Measurements from ENCODE around the gene PPIH. TPM values are rescaled to one million over a fixed set of nuclear protein-coding genes. Genes with fewer than 3 reads are reported as not detected.
A peak's percentile ranks its signal among the peaks of the same experiment; 100 is the strongest.

Gene PPIH
- total and polyA plus RNA-seq, 2 of the 13 experiments (the other 11 are each of a cell fraction or from before 2014, with no cell fraction given), result 29.9 to 72.6 TPM

DNA sequence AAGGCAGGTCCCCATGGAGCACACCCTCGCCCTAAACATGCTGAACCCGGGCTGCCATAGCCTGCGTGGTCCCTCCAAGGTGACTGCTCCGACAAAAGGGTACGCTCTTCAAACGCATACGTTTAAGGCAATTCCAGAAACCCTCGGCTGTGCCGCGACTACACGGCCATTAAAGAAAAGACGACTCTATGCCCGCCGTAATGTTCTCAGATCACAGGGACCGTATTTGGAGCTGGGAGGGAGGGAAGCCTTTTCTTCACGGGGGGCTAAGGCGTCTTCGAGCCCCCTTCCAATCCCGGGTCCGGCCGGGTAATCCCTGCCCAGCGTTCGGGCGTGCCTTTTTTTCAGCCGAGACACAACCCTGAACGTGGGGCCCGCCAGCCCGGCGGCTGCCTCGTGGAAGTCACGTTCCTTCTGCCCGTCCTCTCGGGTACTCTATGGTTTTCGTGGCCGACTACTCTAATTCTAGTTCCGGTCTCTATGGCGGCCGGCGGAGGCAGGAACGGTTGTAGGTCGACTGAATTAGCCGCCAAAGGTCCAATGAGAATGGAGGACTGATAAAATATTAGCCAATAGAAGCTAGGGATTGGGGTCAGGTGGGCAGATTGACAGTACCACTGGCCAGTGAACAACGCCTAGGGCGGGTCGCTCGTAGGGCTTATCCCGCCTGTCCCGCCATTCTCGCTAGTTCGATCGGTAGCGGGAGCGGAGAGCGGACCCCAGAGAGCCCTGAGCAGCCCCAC lies 23.7 kb downstream of the PPIH start, which contains the start of gene YBX1 (continued):
- TF ChIP-seq, protein P1, sequence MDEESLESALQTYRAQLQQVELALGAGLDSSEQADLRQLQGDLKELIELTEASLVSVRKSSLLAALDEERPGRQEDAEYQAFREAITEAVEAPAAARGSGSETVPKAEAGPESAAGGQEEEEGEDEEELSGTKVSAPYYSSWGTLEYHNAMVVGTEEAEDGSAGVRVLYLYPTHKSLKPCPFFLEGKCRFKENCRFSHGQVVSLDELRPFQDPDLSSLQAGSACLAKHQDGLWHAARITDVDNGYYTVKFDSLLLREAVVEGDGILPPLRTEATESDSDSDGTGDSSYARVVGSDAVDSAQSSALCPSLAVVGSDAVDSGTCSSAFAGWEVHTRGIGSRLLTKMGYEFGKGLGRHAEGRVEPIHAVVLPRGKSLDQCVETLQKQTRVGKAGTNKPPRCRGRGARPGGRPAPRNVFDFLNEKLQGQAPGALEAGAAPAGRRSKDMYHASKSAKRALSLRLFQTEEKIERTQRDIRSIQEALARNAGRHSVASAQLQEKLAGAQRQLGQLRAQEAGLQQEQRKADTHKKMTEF (CRISPR knock-in tag; IDR thresholded peaks at IDR 0.05), result peak; percentile 74
- TF ChIP-seq ZSCAN20 (CRISPR knock-in tag; IDR thresholded peaks at IDR 0.05; ENCODE audit: borderline replicate concordance), result peak; percentile 27; the same call in 1 of the 2 replicates
- TF ChIP-seq, protein P2, sequence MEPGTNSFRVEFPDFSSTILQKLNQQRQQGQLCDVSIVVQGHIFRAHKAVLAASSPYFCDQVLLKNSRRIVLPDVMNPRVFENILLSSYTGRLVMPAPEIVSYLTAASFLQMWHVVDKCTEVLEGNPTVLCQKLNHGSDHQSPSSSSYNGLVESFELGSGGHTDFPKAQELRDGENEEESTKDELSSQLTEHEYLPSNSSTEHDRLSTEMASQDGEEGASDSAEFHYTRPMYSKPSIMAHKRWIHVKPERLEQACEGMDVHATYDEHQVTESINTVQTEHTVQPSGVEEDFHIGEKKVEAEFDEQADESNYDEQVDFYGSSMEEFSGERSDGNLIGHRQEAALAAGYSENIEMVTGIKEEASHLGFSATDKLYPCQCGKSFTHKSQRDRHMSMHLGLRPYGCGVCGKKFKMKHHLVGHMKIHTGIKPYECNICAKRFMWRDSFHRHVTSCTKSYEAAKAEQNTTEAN (CRISPR knock-in tag; conservative IDR thresholded peaks at IDR 0.05), result peak; percentile 43; the same call in 1 of the 2 replicates
- TF ChIP-seq ZBTB3 (CRISPR knock-in tag; IDR thresholded peaks at IDR 0.05; ENCODE audit: borderline replicate concordance, low read depth), result peak; percentile 60; the same call in 1 of the 2 replicates
- no peak for TF ChIP-seq U2AF2 (IDR thresholded peaks at IDR 0.05; ENCODE audit: low read depth, low read length)
- TF ChIP-seq TAF15 (IDR thresholded peaks at IDR 0.05; ENCODE audit: low read depth, low read length, poor library complexity, severe bottlenecking), result no peak
- no peak for TF ChIP-seq TOE1 (CRISPR knock-in tag; IDR thresholded peaks at IDR 0.05)
- peak; percentile 56; the same call in 1 of the 2 replicates for TF ChIP-seq GATA4 (IDR thresholded peaks at IDR 0.05; ENCODE audit: borderline replicate concordance, low read depth)
- TF ChIP-seq ZNF292 (CRISPR knock-in tag; IDR thresholded peaks at IDR 0.05; ENCODE audit: borderline replicate concordance, low read depth), result no peak
- no peak for TF ChIP-seq ZNF296 (CRISPR knock-in tag; conservative IDR thresholded peaks at IDR 0.05)
- TF ChIP-seq ASH2L (IDR thresholded peaks at IDR 0.05; ENCODE audit: insufficient read length, low read depth, low read length), result peak; percentile 85
- no peak for TF ChIP-seq STAG1 (CRISPR knock-in tag; IDR thresholded peaks at IDR 0.05)
- TF ChIP-seq ZFP41 (CRISPR knock-in tag; IDR thresholded peaks at IDR 0.05; ENCODE audit: borderline replicate concordance), result 0 out of 2 replicates have a peak, but pooled peaks have one; percentile 78
- TF ChIP-seq ZNF557 (CRISPR knock-in tag; IDR thresholded peaks at IDR 0.05), result 0 out of 2 replicates have a peak, but pooled peaks have one; percentile 26
- no peak for TF ChIP-seq HMG20A (CRISPR knock-in tag; IDR thresholded peaks at IDR 0.05; ENCODE audit: borderline replicate concordance)
- TF ChIP-seq, protein P3, sequence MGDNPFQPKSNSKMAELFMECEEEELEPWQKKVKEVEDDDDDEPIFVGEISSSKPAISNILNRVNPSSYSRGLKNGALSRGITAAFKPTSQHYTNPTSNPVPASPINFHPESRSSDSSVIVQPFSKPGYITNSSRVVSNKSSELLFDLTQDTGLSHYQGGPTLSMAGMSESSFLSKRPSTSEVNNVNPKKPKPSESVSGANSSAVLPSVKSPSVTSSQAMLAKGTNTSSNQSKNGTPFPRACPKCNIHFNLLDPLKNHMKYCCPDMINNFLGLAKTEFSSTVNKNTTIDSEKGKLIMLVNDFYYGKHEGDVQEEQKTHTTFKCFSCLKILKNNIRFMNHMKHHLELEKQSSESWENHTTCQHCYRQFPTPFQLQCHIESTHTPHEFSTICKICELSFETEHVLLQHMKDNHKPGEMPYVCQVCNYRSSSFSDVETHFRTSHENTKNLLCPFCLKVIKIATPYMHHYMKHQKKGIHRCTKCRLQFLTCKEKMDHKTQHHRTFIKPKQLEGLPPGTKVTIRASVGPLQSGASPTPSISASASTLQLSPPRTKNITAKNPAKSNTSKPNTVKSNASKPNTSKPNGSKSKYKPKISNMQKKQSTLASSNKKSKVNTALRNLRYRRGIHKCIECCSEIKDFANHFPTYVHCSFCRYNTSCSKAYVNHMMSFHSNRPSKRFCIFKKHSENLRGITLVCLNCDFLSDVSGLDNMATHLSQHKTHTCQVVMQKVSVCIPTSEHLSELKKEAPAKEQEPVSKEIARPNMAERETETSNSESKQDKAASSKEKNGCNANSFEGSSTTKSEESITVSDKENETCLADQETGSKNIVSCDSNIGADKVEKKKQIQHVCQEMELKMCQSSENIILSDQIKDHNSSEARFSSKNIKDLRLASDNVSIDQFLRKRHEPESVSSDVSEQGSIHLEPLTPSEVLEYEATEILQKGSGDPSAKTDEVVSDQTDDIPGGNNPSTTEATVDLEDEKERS (CRISPR knock-in tag; IDR thresholded peaks at IDR 0.05), result no peak
- TF ChIP-seq ETV6 (CRISPR knock-in tag; conservative IDR thresholded peaks at IDR 0.05), result no peak
- peak; percentile 77; the same call in 1 of the 2 replicates for TF ChIP-seq ZSCAN29 (CRISPR knock-in tag; conservative IDR thresholded peaks at IDR 0.05)
- TF ChIP-seq MIER2 (CRISPR knock-in tag; IDR thresholded peaks at IDR 0.05), result no peak
- TF ChIP-seq NFRKB (IDR thresholded peaks at IDR 0.05), result peak; percentile 73; the same call in 1 of the 2 replicates
- TF ChIP-seq ZNF10 (CRISPR knock-in tag; IDR thresholded peaks at IDR 0.05; ENCODE audit: borderline replicate concordance, low read depth), result no peak
- no peak for TF ChIP-seq EHMT2 (IDR thresholded peaks at IDR 0.05; ENCODE audit: borderline replicate concordance, low read depth, low read length)
- no peak for TF ChIP-seq HOXA7 (CRISPR knock-in tag; IDR thresholded peaks at IDR 0.05)
- no peak for TF ChIP-seq CBFB (CRISPR knock-in tag; IDR thresholded peaks at IDR 0.05)
- TF ChIP-seq EEA1 (CRISPR knock-in tag; IDR thresholded peaks at IDR 0.05; ENCODE audit: borderline replicate concordance), result 0 out of 2 replicates have a peak, but pooled peaks have one; percentile 28
